Body of pancreas (tissue), 4 donors: ENCODE data around the gene PTPRF. TPM values are rescaled to one million over a fixed set of nuclear protein-coding genes. Genes with fewer than 3 reads are reported as not detected.

Experiments
- ATAC-seq: fragments of 150-250 bp; one replicate; pipeline ENCODE4 v1.9.1; 2016
- DNase-seq, 4 donors: peaks; one replicate each; pipeline ENCODE4 v3.0.0-alpha.2; 2019
- H3K27ac ChIP-seq, 4 donors: fragments of 200-600 bp; sonication (generic); 1 replicate in 3 of 4; 2 replicates in 1 of 4; pipeline versions ENCODE4 v1.5.1 to v1.6.1; 2016 to 2019; ENCODE audit warnings: mild to moderate bottlenecking in 1 of 4, mixed read lengths in 1 of 4, moderate library complexity in 1 of 4
- H3K27me3 ChIP-seq, 2 donors: fragments of 200-600 bp; sonication (generic); one replicate each; pipeline ENCODE4 v1.6.0; 2016; ENCODE audit warnings: mild to moderate bottlenecking in 1 of 2
- H3K36me3 ChIP-seq, 2 donors: fragments of 200-600 bp; sonication (generic); replicated peaks in 1 of 2; 2 replicates each; pipeline ENCODE4 v1.5.1; 2016; ENCODE audit warnings: low read depth in 2 of 2; ENCODE audit not compliant: insufficient read depth in 1 of 2
- H3K4me1 ChIP-seq: fragments of 200-600 bp; sonication (generic); one replicate; pipeline ENCODE4 v1.6.0; 2016
- H3K4me3 ChIP-seq, 2 donors: fragments of 200-600 bp; sonication (generic); 1 replicate in 1 of 2; 2 replicates in 1 of 2; pipeline ENCODE4 v1.5.1; 2016 to 2019
- H3K9me3 ChIP-seq, 3 donors: fragments of 200-600 bp; sonication (generic); 1 replicate in 2 of 3; 2 replicates in 1 of 3; pipeline ENCODE4 v1.5.1; 2016
- POLR2A ChIP-seq, 3 donors: fragments of 450-650 bp; IDR thresholded peaks; one replicate each; pipeline ENCODE4 v1.6.1; 2016; ENCODE audit warnings: antibody characterized with exemption in 3 of 3, mild to moderate bottlenecking in 2 of 3
- WGBS, 2 donors: methylation state at CpG; one replicate each; pipeline ENCODE4 v1.1.5; 2017; 5-methylcytosine and 5-hydroxymethylcytosine counted together
- intact Hi-C: fragments of 100-400 bp; cut with DNase I; formaldehyde crosslinking; loops from one replicate; pipeline ENCODE4 v1.15.1; 2023
- total RNA-seq, 2 donors: library from RNA; depleted of rRNA; stranded (reverse); fragments of >200 nt; gene quantifications; one replicate each; pipeline ENCODE4 v1.1.0, GENCODE V29; 2016
- TF ChIP-seq, protein P1 (sequence below), 7 experiments: fragments of 450-650 bp in 4 of 7; fragments of 200-600 bp in 3 of 7; sonication (generic) in 3 of 7; IDR thresholded peaks; one replicate each; pipeline ENCODE4 v1.5.1; 2016 to 2019; ENCODE audit warnings: antibody characterized with exemption in 7 of 7

PTPRF gene
- total RNA-seq, 2 donors from 2014 or later: 81.7 to 89.0 TPM

DNA sequence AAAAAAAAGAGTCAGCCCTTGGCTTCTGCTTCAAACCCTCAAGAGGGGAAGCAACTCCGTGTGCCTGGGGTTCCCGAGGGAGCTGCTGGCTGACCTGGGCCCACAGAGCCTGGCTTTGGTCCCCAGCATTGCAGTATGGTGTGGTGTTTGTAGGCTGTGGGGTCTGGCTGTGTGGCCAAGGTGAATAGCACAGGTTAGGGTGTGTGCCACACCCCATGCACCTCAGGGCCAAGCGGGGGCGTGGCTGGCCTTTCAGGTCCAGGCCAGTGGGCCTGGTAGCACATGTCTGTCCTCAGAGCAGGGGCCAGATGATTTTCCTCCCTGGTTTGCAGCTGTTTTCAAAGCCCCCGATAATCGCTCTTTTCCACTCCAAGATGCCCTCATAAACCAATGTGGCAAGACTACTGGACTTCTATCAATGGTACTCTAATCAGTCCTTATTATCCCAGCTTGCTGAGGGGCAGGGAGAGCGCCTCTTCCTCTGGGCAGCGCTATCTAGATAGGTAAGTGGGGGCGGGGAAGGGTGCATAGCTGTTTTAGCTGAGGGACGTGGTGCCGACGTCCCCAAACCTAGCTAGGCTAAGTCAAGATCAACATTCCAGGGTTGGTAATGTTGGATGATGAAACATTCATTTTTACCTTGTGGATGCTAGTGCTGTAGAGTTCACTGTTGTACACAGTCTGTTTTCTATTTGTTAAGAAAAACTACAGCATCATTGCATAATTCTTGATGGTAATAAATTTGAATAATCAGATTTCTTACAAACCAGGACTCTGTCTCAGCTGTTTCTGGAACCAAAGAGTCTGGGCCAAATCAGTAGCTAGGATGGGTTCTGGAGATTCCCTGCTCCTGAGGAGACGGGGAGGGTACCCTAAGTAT lies 92.5 kb downstream of the PTPRF start:
- intact Hi-C loops: no loop called here
- no peak for DNase-seq

DNA sequence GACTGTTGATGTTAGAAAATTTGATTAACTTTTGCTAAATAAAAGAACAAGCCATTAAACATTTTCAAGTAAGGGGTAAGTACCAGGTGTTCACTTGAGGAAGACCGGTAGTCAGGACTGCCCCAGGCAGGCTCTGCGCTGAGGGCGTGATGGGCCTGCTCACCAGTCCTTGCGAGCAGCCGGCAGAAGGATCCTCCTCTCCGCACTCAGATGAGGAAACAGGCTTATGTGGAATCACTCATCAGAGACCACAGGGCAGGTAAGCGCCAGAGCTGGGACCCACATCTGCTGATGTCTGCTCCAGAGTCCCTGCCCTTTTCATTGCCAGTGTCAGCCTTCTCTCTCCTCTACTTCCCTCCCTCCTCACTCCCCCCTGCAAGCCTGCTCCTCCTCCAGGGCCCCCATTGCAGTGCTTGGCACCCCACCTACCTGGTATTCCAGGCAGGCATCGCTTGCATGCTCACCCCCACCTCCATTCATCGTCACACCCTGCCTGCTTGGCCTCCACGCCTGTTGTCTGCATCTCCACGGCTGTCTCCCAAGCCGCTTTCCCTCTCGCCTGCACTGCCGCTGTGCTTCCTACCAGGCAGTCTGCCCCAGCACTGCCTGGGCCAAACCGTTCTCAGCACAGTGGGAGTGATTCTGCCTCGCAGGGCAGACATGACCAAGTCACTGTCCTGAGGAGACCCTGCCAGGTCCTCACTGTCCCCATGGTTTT lies 94.5 kb downstream of the PTPRF start:
- DNase-seq (no peak), ATAC-seq (no peak)
- 94 to 95% methylated on average over 16 of the region's 16 CpGs for WGBS, 2 donors
- H3K27ac ChIP-seq: no peak overlapping the region
- H3K36me3 ChIP-seq: peaks cover 0 to 19% of the 10 kb centered on the region in 2 donors
- H3K27me3 ChIP-seq: no peaks in the 10 kb centered on the region
- H3K4me3 ChIP-seq: no peak overlapping the region
- TF ChIP-seq, protein P1, sequence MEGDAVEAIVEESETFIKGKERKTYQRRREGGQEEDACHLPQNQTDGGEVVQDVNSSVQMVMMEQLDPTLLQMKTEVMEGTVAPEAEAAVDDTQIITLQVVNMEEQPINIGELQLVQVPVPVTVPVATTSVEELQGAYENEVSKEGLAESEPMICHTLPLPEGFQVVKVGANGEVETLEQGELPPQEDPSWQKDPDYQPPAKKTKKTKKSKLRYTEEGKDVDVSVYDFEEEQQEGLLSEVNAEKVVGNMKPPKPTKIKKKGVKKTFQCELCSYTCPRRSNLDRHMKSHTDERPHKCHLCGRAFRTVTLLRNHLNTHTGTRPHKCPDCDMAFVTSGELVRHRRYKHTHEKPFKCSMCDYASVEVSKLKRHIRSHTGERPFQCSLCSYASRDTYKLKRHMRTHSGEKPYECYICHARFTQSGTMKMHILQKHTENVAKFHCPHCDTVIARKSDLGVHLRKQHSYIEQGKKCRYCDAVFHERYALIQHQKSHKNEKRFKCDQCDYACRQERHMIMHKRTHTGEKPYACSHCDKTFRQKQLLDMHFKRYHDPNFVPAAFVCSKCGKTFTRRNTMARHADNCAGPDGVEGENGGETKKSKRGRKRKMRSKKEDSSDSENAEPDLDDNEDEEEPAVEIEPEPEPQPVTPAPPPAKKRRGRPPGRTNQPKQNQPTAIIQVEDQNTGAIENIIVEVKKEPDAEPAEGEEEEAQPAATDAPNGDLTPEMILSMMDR (IDR thresholded peaks at IDR 0.05): no peak
- no peak for TF ChIP-seq POLR2A (IDR thresholded peaks at IDR 0.05)
- intact Hi-C loops: no loop called here
- no peaks in the 10 kb centered on the region for H3K4me1 ChIP-seq
- no peaks in the 10 kb centered on the region for H3K9me3 ChIP-seq

More for the DNA sequence above, 92.5 kb downstream of the PTPRF start:
- H3K9me3 ChIP-seq: no peaks in the 10 kb centered on the region
- H3K27me3 ChIP-seq: no peaks in the 10 kb centered on the region
- no peak overlapping the region for H3K27ac ChIP-seq
- no peak overlapping the region for H3K4me3 ChIP-seq
- 90 to 94% methylated on average over 11 to 13 of the region's 13 CpGs for WGBS, 2 donors
- no peak for ATAC-seq
- no peaks in the 10 kb centered on the region for H3K4me1 ChIP-seq
- peaks cover 10 to 31% of the 10 kb centered on the region in 2 donors for H3K36me3 ChIP-seq
- no peak for TF ChIP-seq POLR2A (IDR thresholded peaks at IDR 0.05)
- TF ChIP-seq, protein P1 (IDR thresholded peaks at IDR 0.05): no peak

DNA sequence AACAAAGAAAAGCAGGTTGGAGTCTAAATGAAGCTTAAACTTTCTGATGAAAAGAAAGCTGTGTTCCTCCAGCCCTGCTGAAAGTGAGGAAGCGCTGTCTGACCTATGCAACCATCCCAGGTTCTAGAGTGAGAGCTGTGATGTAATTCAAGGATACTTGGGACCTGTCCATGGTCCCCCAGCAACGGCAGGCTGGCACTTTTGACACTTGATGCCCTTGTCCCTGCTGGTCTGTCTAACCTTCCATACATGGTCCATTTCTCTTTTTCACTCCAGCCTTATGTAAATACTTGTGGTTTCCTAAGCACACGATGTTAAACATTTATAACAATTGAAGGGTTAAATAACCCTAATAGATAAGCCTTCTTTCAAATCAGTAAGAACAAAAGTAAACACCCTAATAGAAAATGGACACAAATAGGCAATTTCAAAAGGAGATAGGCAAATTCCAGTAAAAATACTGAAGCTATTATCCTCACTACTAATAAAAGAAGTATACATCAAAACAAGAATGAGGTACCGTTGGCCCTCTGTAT lies 101.5 kb downstream of the PTPRF start:
- Histone ChIP-seq H3K9me3 (no peaks in the 10 kb centered on the region), H3K36me3 (no peaks in the 10 kb centered on the region), H3K4me1 (no peaks in the 10 kb centered on the region), H3K27ac (no peak overlapping the region), H3K27me3 (no peaks in the 10 kb centered on the region), H3K4me3 (no peak overlapping the region)
- TF ChIP-seq, protein P1 (IDR thresholded peaks at IDR 0.05): no peak
- no peak for TF ChIP-seq POLR2A (IDR thresholded peaks at IDR 0.05)
- ATAC-seq (no peak), DNase-seq (no peak)
- 43 to 55% methylated on average over 4 of the region's 4 CpGs for WGBS, 2 donors
- intact Hi-C loops: no loop called here

DNA sequence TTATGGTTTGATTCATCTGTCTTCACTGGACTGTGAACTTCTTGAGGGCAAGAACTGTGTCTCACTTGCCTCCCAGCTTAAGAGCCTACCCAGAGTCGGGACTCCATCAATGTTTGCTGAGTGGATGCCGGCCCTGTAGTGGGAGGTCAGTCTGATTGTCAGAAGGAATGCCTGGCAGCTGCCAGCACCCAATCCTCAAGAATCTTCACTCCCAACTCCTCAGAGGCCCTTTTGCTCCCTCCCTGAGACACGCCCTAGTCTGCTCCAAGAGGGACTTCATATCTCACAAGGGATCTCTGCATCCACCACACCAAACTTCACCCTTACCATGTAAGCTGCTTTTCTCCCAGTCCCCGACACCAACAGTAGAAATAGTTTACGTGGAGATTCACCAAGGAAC lies 104.0 kb downstream of the PTPRF start:
- Histone ChIP-seq H3K9me3 (no peaks in the 10 kb centered on the region), H3K36me3 (no peaks in the 10 kb centered on the region), H3K4me1 (no peaks in the 10 kb centered on the region), H3K4me3 (no peak overlapping the region), H3K27me3 (no peaks in the 10 kb centered on the region), H3K27ac (no peak overlapping the region)
- 53 to 59% methylated on average over 5 of the region's 5 CpGs for WGBS, 2 donors
- ATAC-seq (no peak), DNase-seq (no peak)
- intact Hi-C loops: no loop called here
- TF ChIP-seq, protein P1 (IDR thresholded peaks at IDR 0.05): no peak
- TF ChIP-seq POLR2A (IDR thresholded peaks at IDR 0.05): no peak
